Measurements from ENCODE around the gene GGCX. TPM values are rescaled to one million over a fixed set of nuclear protein-coding genes. Genes with fewer than 3 reads are reported as not detected.

GGCX gene
- total and polyA plus RNA-seq, 2 of the 4 experiments (the other 2 are of a cell fraction): 35.0 to 39.4 TPM

- no peak for TF ChIP-seq RCOR1 (IDR thresholded peaks at IDR 0.05; ENCODE audit: insufficient replicate concordance, low read length)
Observed at GRCh38 chr2:85596486-85597143, 35.3 kb upstream of the GGCX start (continued).

DNA sequence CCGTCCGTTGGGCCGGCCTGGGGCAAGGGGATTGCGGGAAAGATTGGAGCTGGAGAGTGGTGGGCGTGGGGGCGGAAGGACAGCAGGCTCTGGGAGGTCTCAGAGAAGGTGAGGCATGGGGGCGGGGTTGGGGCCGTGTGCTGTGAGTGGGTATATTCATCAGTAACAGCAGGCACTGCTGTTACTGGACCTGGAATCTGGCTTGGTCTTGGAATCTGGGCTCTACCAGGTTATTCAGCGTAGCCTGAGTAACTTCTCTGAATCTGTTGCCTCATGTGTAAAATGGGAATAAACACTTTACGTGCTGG, 34.7 kb upstream of the GGCX start:
- H3K79me1 ChIP-seq (ENCODE audit: low read depth in 1 of 2, low read length in 2 of 2): peaks cover 36 to 69% of the 10 kb centered on the region in 2 experiments
- peak overlapping the region; percentile 87 for H2BK5ac ChIP-seq (ENCODE audit: low read depth, low read length, poor library complexity, severe bottlenecking)
- intact Hi-C loops (cut with micrococcal nuclease) (no loop called here), dilution Hi-C loops (cut with HindIII; ENCODE audit: low sequenced_read_pairs, unreplicated experiment) (no loop called here), in situ Hi-C loops (cut with MboI; ENCODE audit: low sequenced_read_pairs) (no loop called here)
- no peaks in the 10 kb centered on the region for H3K9me3 ChIP-seq (ENCODE audit: control insufficient read depth, insufficient read depth, low read length)
- H3K23ac ChIP-seq (ENCODE audit: low read depth, low read length): no peak overlapping the region; the same call in 1 of the 2 replicates
- ATAC-seq (ENCODE audit: low read depth) (peak; percentile 21), DNase-seq (no peak)
- WGBS, 2 experiments (ENCODE audit: extremely low coverage in 2 of 2, insufficient read length in 1 of 2): 0% methylated on average over 4 of the region's 10 CpGs; no CpG with 5 or more reads in 1 of the 2 experiments
- no peaks in the 10 kb centered on the region for H3K27me3 ChIP-seq (ENCODE audit: control insufficient read depth, insufficient read depth, low read length)
- H3K18ac ChIP-seq (ENCODE audit: low read depth, low read length): no peak overlapping the region
- H3K36me3 ChIP-seq (ENCODE audit: control insufficient read depth, insufficient read depth, low read length): peaks cover 26% of the 10 kb centered on the region
- no peak overlapping the region for H2BK120ac ChIP-seq (ENCODE audit: low read depth, low read length)
- peak overlapping the region; percentile 85 for H3K27ac ChIP-seq (ENCODE audit: insufficient read depth, low read length)
- H2BK20ac ChIP-seq (ENCODE audit: low read depth, low read length): no peak overlapping the region
- peak overlapping the region; percentile 89 for H3K4me2 ChIP-seq (ENCODE audit: low read depth, low read length)
- peaks cover 13% of the 10 kb centered on the region for H3K4me1 ChIP-seq (ENCODE audit: control insufficient read depth, insufficient read depth, low read length)
- peaks cover 18% of the 10 kb centered on the region for H3K9me1 ChIP-seq (ENCODE audit: insufficient read depth, low read length)
- BruUV-seq (replicated peaks): no TSS peak
- H4K8ac ChIP-seq (ENCODE audit: low read depth in 2 of 2, low read length in 2 of 2): peak overlapping the region; percentile 35 to 88; a peak in 3 of 4 replicates
- H3K9ac ChIP-seq (ENCODE audit: low read depth, low read length): peak overlapping the region; percentile 90
- H3K4me3 ChIP-seq (ENCODE audit: insufficient read depth, low read depth, low read length): peak overlapping the region; percentile 75
- peak overlapping the region; percentile 64; the same call in 1 of the 2 replicates for H3K56ac ChIP-seq (ENCODE audit: extremely low read depth, insufficient read depth, low read length)
- CTCF ChIA-PET: no interaction called here
- peak overlapping the region; percentile 95 for H2AFZ ChIP-seq (replicated peaks; ENCODE audit: low read length, poor library complexity)
- peak overlapping the region; percentile 57 for H4K91ac ChIP-seq (ENCODE audit: insufficient read depth, low read depth, low read length)
- H3K14ac ChIP-seq (replicated peaks; ENCODE audit: low read depth, low read length): peak overlapping the region; percentile 78
- peak overlapping the region; percentile 83 for H2AK5ac ChIP-seq (ENCODE audit: low read depth, low read length)
- peak overlapping the region; percentile 59 for H4K5ac ChIP-seq (ENCODE audit: low read depth, low read length)
- H2BK15ac ChIP-seq (ENCODE audit: low read depth, low read length): no peak overlapping the region
- H2AK9ac ChIP-seq (replicated peaks; ENCODE audit: low read depth, low read length, poor library complexity): peak overlapping the region; percentile 98
- POLR2A ChIA-PET (ENCODE audit: unreplicated experiment): interaction anchor here (1.9 to 2.5 kb wide), 2 partner anchors 8 to 9 kb away, joined by 9 to 14 read pairs; no protein-coding TSS in a partner anchor
- peaks cover 16% of the 10 kb centered on the region for H4K20me1 ChIP-seq (ENCODE audit: insufficient read depth, low read length)
- H3K4ac ChIP-seq (ENCODE audit: low read depth, low read length): peak overlapping the region; percentile 79
- TF ChIP-seq BHLHE40 (IDR thresholded peaks at IDR 0.05; ENCODE audit: low read depth, low read length) (no peak), MXI1 (IDR thresholded peaks at IDR 0.05; ENCODE audit: borderline replicate concordance, low read depth, low read length) (peak; percentile 6; the same call in 1 of the 2 replicates)

Data from IMR-90 (cell line).